H9 (cell line): Measurements from ENCODE around the gene IQGAP3. TPM values are rescaled to one million over a fixed set of nuclear protein-coding genes. Genes with fewer than 3 reads are reported as not detected.

Source experiments
- DNase-seq: peaks from one replicate; pipeline ENCODE4 v3.0.0-alpha.2; 2017
- H2AFZ ChIP-seq: one replicate; pipeline ENCODE4 v1.6.1; 2013; ENCODE audit warnings: mild to moderate bottlenecking, low read length, control low read depth, moderate library complexity
- H2AK5ac ChIP-seq: 2 replicates; pipeline ENCODE4 v1.6.1; 2013; ENCODE audit warnings: low read length, control low read depth, mixed read lengths; ENCODE audit not compliant: insufficient read length
- H2BK120ac ChIP-seq: one replicate; pipeline ENCODE4 v1.6.1; 2013; ENCODE audit warnings: low read depth, mild to moderate bottlenecking, low read length, control low read depth, inconsistent platforms; ENCODE audit not compliant: poor library complexity, severe bottlenecking
- H2BK12ac ChIP-seq: 2 replicates; pipeline ENCODE4 v1.6.1; 2013; ENCODE audit warnings: low read length, control low read depth, mixed read lengths, low read depth; ENCODE audit not compliant: insufficient read length
- H2BK15ac ChIP-seq: 2 replicates; pipeline ENCODE4 v1.6.1; 2013; ENCODE audit warnings: low read depth, low read length, control low read depth
- H2BK20ac ChIP-seq: one replicate; pipeline ENCODE4 v1.6.1; 2013; ENCODE audit warnings: low read depth, mild to moderate bottlenecking, low read length, control low read depth, inconsistent platforms; ENCODE audit not compliant: poor library complexity, severe bottlenecking
- H2BK5ac ChIP-seq: 2 replicates; pipeline ENCODE4 v1.6.1; 2013; ENCODE audit warnings: low read length, control low read depth, mixed read lengths; ENCODE audit not compliant: insufficient read length
- H3K14ac ChIP-seq: 2 replicates; pipeline ENCODE4 v1.6.1; 2013; ENCODE audit warnings: low read length, control low read depth; ENCODE audit not compliant: insufficient read depth
- H3K18ac ChIP-seq: 2 replicates; pipeline ENCODE4 v1.6.1; 2013; ENCODE audit warnings: low read depth, mild to moderate bottlenecking, mixed read lengths, low read length, control low read depth; ENCODE audit not compliant: insufficient read length
- H3K23ac ChIP-seq: 2 replicates; pipeline ENCODE4 v1.6.1; 2013; ENCODE audit warnings: low read length, control low read depth, mixed read lengths, low read depth; ENCODE audit not compliant: insufficient read length
- H3K23me2 ChIP-seq: 2 replicates; pipeline ENCODE4 v1.6.1; 2013; ENCODE audit warnings: low read depth, mild to moderate bottlenecking, mixed read lengths, low read length, control low read depth; ENCODE audit not compliant: insufficient read length, poor library complexity, severe bottlenecking
- H3K27ac ChIP-seq: 2 replicates; pipeline ENCODE4 v1.5.1; 2013; ENCODE audit warnings: low read length, control low read depth, mixed read lengths, low read depth; ENCODE audit not compliant: insufficient read length
- H3K27me3 ChIP-seq: 2 replicates; pipeline ENCODE4 v1.6.1; 2013; ENCODE audit warnings: low read length, control low read depth, inconsistent platforms; ENCODE audit not compliant: insufficient read depth
- H3K4ac ChIP-seq: 2 replicates; pipeline ENCODE4 v1.6.1; 2013; ENCODE audit warnings: low read depth, mild to moderate bottlenecking, control low read depth, inconsistent platforms, low read length, moderate library complexity
- H3K4me1 ChIP-seq: 2 replicates; pipeline ENCODE4 v1.6.1; 2013; ENCODE audit warnings: low read length, control low read depth, inconsistent platforms; ENCODE audit not compliant: insufficient read depth
- H3K4me2 ChIP-seq: 2 replicates; pipeline ENCODE4 v1.6.1; 2013; ENCODE audit warnings: low read length, control low read depth, mixed read lengths; ENCODE audit not compliant: insufficient read length, insufficient read depth
- H3K56ac ChIP-seq: 2 replicates; pipeline ENCODE4 v1.6.1; 2013; ENCODE audit warnings: low read depth, mild to moderate bottlenecking, mixed read lengths, low read length, control low read depth; ENCODE audit not compliant: insufficient read length
- H3K79me1 ChIP-seq: 2 replicates; pipeline ENCODE4 v1.6.1; 2013; ENCODE audit warnings: low read depth, mild to moderate bottlenecking, moderate library complexity, low read length, control low read depth, inconsistent platforms; ENCODE audit not compliant: insufficient read depth, poor library complexity, severe bottlenecking
- H3K79me2 ChIP-seq: 2 replicates; pipeline ENCODE4 v1.6.1; 2013; ENCODE audit warnings: low read length, control low read depth, inconsistent platforms; ENCODE audit not compliant: insufficient read depth
- H3K9ac ChIP-seq: 2 replicates; pipeline ENCODE4 v1.6.1; 2013; ENCODE audit warnings: low read length, control low read depth, mixed read lengths; ENCODE audit not compliant: insufficient read length; ENCODE audit errors: extremely low read depth
- H3K9me3 ChIP-seq: one replicate; pipeline ENCODE4 v1.6.1; 2013; ENCODE audit warnings: low read depth, low read length, inconsistent platforms; ENCODE audit not compliant: control insufficient read depth
- H3T11ph ChIP-seq: one replicate; pipeline ENCODE4 v1.6.1; 2013; ENCODE audit warnings: mild to moderate bottlenecking, low read length, control low read depth, inconsistent platforms
- H4K20me1 ChIP-seq: one replicate; pipeline ENCODE4 v1.6.1; 2013; ENCODE audit not compliant: control insufficient read depth, insufficient read length, insufficient read depth
- H4K5ac ChIP-seq: 2 replicates; pipeline ENCODE4 v1.6.1; 2013; ENCODE audit warnings: low read depth, mild to moderate bottlenecking, mixed read lengths, low read length, control low read depth; ENCODE audit not compliant: insufficient read length
- H4K8ac ChIP-seq: replicated peaks from 2 replicates; pipeline ENCODE4 v1.6.1; 2013; ENCODE audit warnings: low read length, control low read depth, mixed read lengths, low read depth; ENCODE audit not compliant: insufficient read length
- H4K91ac ChIP-seq: 2 replicates; pipeline ENCODE4 v1.6.1; 2013; ENCODE audit warnings: low read depth, mild to moderate bottlenecking, moderate library complexity, mixed read lengths, low read length, control low read depth; ENCODE audit not compliant: insufficient read length
- H3K27ac Mint-ChIP-seq, 3 experiments: 2 replicates in 2 of 3; 3 replicates in 1 of 3; pipeline ENCODE4 v1.8.0; 2020 to 2021; ENCODE audit warnings: mixed read lengths in 3 of 3, mild to moderate bottlenecking in 1 of 3, moderate library complexity in 1 of 3
- H3K27me3 Mint-ChIP-seq: 2 replicates; pipeline ENCODE4 v1.8.0; 2021; ENCODE audit warnings: low read depth, mild to moderate bottlenecking, moderate library complexity, mixed read lengths
- H3K36me3 Mint-ChIP-seq, 3 experiments: 2 replicates in 2 of 3; 3 replicates in 1 of 3; pipeline ENCODE4 v1.8.0; 2020 to 2021; ENCODE audit warnings: low read depth in 3 of 3, mixed read lengths in 3 of 3; ENCODE audit not compliant: insufficient read depth in 1 of 3
- H3K4me1 Mint-ChIP-seq, 2 experiments: 2 replicates each; pipeline ENCODE4 v1.8.0; 2020; ENCODE audit warnings: mixed read lengths in 2 of 2
- H3K4me3 Mint-ChIP-seq, 2 experiments: 2 replicates in 1 of 2; 3 replicates in 1 of 2; pipeline ENCODE4 v1.8.0; 2020 to 2021; ENCODE audit warnings: mild to moderate bottlenecking in 2 of 2, mixed read lengths in 2 of 2, moderate library complexity in 1 of 2
- H3K9me3 Mint-ChIP-seq, 2 experiments: 2 replicates in 1 of 2; 3 replicates in 1 of 2; pipeline ENCODE4 v1.8.0; 2020; ENCODE audit warnings: mild to moderate bottlenecking in 2 of 2, mixed read lengths in 2 of 2, moderate library complexity in 1 of 2
- CTCF ChIP-seq: fragments of 200-600 bp; sonication (generic); conservative IDR thresholded peaks from 3 replicates; pipeline ENCODE4 v1.8.0; 2021; ENCODE audit warnings: antibody characterized with exemption, mild to moderate bottlenecking
- WGBS: extraction: QIAGEN DNeasy Blood & Tissue Kit; methylation state at CpG from one replicate; pipeline ENCODE4 v1.1.7; 2013; ENCODE audit warnings: missing lambda C conversion rate, low lambda C conversion rate, mixed read lengths; ENCODE audit not compliant: insufficient read length; ENCODE audit errors: extremely low coverage; 5-methylcytosine and 5-hydroxymethylcytosine counted together
- total RNA-seq: library from RNA; stranded (reverse); gene quantifications from 2 replicates; pipeline ENCODE4 v1.2.1, GENCODE V29; 2021

IQGAP3 gene
- total RNA-seq, 1 experiment from 2014 or later, result 24.5 TPM

DNA sequence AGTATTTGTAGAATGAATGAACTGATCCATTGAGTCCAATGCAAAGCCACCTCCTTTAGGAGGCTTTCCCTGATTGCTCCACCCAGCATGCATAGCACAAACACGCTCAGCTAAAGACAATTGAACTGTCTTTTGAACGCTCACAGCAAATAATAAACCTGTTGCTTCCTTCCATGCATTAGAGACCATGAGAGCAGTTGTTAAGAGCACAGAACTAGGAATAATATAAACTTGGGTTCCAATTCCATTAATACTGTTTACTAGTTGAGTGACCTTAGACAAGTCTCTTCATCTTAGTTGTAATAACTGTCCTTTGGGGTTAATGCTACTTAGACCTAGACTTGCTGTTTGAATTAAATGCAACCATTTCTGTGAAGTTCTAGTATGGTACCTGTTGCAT, 65.9 kb downstream of the IQGAP3 start:
- H3K4me1 Mint-ChIP-seq, result peaks cover 49 to 73% of the 10 kb centered on the region in 2 experiments
- no peak overlapping the region for H3K4me3 Mint-ChIP-seq
- no peak overlapping the region for H3K14ac ChIP-seq
- H3K79me1 ChIP-seq, result no peaks in the 10 kb centered on the region
- WGBS, result no CpG with 5 or more reads among the region's 2 CpGs
- no peak overlapping the region for H4K8ac ChIP-seq
- no peak overlapping the region for H3K9ac ChIP-seq
- H3K27ac ChIP-seq, result no peak overlapping the region
- H3T11ph ChIP-seq, result no peak overlapping the region
- H3K23ac ChIP-seq, result no peak overlapping the region
- no peak overlapping the region for H3K27ac Mint-ChIP-seq
- no peak overlapping the region for H2BK20ac ChIP-seq
- H2BK15ac ChIP-seq, result no peak overlapping the region
- no peaks in the 10 kb centered on the region for H3K27me3 ChIP-seq
- H4K91ac ChIP-seq, result no peak overlapping the region
- peaks cover 2% of the 10 kb centered on the region for H3K23me2 ChIP-seq
- H4K20me1 ChIP-seq, result no peaks in the 10 kb centered on the region
- no peak overlapping the region for H2AK5ac ChIP-seq
- DNase-seq, result no peak
- no peak overlapping the region for H2BK12ac ChIP-seq
- H2BK5ac ChIP-seq, result no peak overlapping the region
- no peak overlapping the region for H2AFZ ChIP-seq
- H4K5ac ChIP-seq, result no peak overlapping the region
- peaks cover 15% of the 10 kb centered on the region for H3K4me1 ChIP-seq
- no peak for TF ChIP-seq CTCF
- H3K36me3 Mint-ChIP-seq, result no peaks in the 10 kb centered on the region
- no peak overlapping the region for H3K56ac ChIP-seq
- no peak overlapping the region for H3K18ac ChIP-seq
- H3K79me2 ChIP-seq, result no peaks in the 10 kb centered on the region
- no peaks in the 10 kb centered on the region for H3K9me3 Mint-ChIP-seq
- no peak overlapping the region for H2BK120ac ChIP-seq
- H3K4me2 ChIP-seq, result no peak overlapping the region
- no peak overlapping the region for H3K4ac ChIP-seq
- H3K9me3 ChIP-seq, result no peaks in the 10 kb centered on the region
- H3K27me3 Mint-ChIP-seq, result peaks cover 12% of the 10 kb centered on the region
